Epidermal melanocyte (primary cell): Measurements from ENCODE around the gene ITPK1.
A peak's percentile ranks its signal among the peaks of the same experiment; 100 is the strongest.

ENCODE experiments used
- DNase-seq: peaks from one replicate; pipeline ENCODE4 v3.0.0; 2011; ENCODE audit warnings: low spot score; ENCODE audit not compliant: insufficient read length

Gene ITPK1

GRCh38 chr14:93010522-93011140, 105.1 kb downstream of the ITPK1 start:
- DNase-seq, result no peak

- DNase-seq, result no peak
Observed at GRCh38 chr14:93010130-93010499, 105.6 kb downstream of the ITPK1 start.

- DNase-seq, result peak; percentile 83
Observed at GRCh38 chr14:93009471-93010129, 106.1 kb downstream of the ITPK1 start.

GRCh38 chr14:93008381-93008780, 107.3 kb downstream of the ITPK1 start:
- peak; percentile 83 for DNase-seq

GRCh38 chr14:93007225-93007997, 108.3 kb downstream of the ITPK1 start:
- no peak for DNase-seq

- no peak for DNase-seq
Observed at GRCh38 chr14:93006567-93007051, 109.1 kb downstream of the ITPK1 start.

- DNase-seq, result no peak
Observed at GRCh38 chr14:93005838-93006237, 109.9 kb downstream of the ITPK1 start.

- no peak for DNase-seq
Observed at GRCh38 chr14:93005135-93005813, 110.5 kb downstream of the ITPK1 start.

GRCh38 chr14:93004699-93005082, 111.0 kb downstream of the ITPK1 start:
- no peak for DNase-seq

GRCh38 chr14:93003945-93004698, 111.6 kb downstream of the ITPK1 start:
- no peak for DNase-seq

GRCh38 chr14:93002851-93003298, 112.8 kb downstream of the ITPK1 start:
- no peak for DNase-seq

GRCh38 chr14:93002049-93002448, 113.7 kb downstream of the ITPK1 start:
- no peak for DNase-seq

GRCh38 chr14:92998946-92999345, 116.8 kb downstream of the ITPK1 start:
- no peak for DNase-seq

GRCh38 chr14:92997343-92998061, 118.2 kb downstream of the ITPK1 start:
- no peak for DNase-seq

GRCh38 chr14:92995620-92996019, 120.1 kb downstream of the ITPK1 start:
- DNase-seq, result no peak

- no peak for DNase-seq
Observed at GRCh38 chr14:92994942-92995341, 120.8 kb downstream of the ITPK1 start.

- DNase-seq, result no peak
Observed at GRCh38 chr14:92994131-92994676, 121.5 kb downstream of the ITPK1 start.

GRCh38 chr14:92993302-92993701, 122.4 kb downstream of the ITPK1 start:
- DNase-seq, result no peak

- no peak for DNase-seq
Observed at GRCh38 chr14:92991536-92991935, 124.2 kb downstream of the ITPK1 start.
